ENCODE data around the gene ATP6V1B1.

The ATP6V1B1 gene

GRCh38 chr2:70921839-70922234 lies 13.9 kb upstream of the ATP6V1B1 start:
- DNase-seq = peak in 1 of 42 donors; percentile 1
- intact Hi-C loops (cut with DNase I) = loop anchor here (5.0 kb wide), 1 partner anchor 50 kb away; no protein-coding TSS in a partner anchor

GRCh38 chr2:70922235-70923234 lies 13.2 kb upstream of the ATP6V1B1 start:
- intact Hi-C loops (cut with DNase I) = loop anchor here (5.0 kb wide), 1 partner anchor 50 kb away; no protein-coding TSS in a partner anchor
- peak in 3 of 42 donors; percentile 2 to 24 (median 6) for DNase-seq

GRCh38 chr2:70923378-70924015 lies 12.2 kb upstream of the ATP6V1B1 start:
- intact Hi-C loops (cut with DNase I) = loop anchor here (5.0 kb wide), 1 partner anchor 51 kb away; no protein-coding TSS in a partner anchor
- DNase-seq = peak in 3 of 42 donors; percentile 1 to 25 (median 7)

GRCh38 chr2:70926042-70926441 lies 9.7 kb upstream of the ATP6V1B1 start:
- no peak for DNase-seq
- intact Hi-C loops (cut with DNase I) = no loop called here

GRCh38 chr2:70927138-70927537 lies 8.6 kb upstream of the ATP6V1B1 start:
- peak in 2 of 42 donors; percentile 7 to 11 for DNase-seq
- intact Hi-C loops (cut with DNase I) = no loop called here

- DNase-seq = peak in 3 of 42 donors; percentile 1 to 28 (median 5)
- intact Hi-C loops (cut with DNase I) = no loop called here
Measured at GRCh38 chr2:70927641-70928040, 8.1 kb upstream of the ATP6V1B1 start.

GRCh38 chr2:70928366-70928765 lies 7.3 kb upstream of the ATP6V1B1 start:
- peak in 3 of 42 donors; percentile 2 to 21 (median 6) for DNase-seq
- intact Hi-C loops (cut with DNase I) = no loop called here

GRCh38 chr2:70930371-70931329 lies 5.0 kb upstream of the ATP6V1B1 start:
- DNase-seq = peak in 6 of 42 donors; percentile 3 to 25 (median 12)
- intact Hi-C loops (cut with DNase I) = no loop called here

GRCh38 chr2:70931376-70932000 lies 4.2 kb upstream of the ATP6V1B1 start:
- DNase-seq = peak in 2 of 42 donors; percentile 16 to 23
- intact Hi-C loops (cut with DNase I) = no loop called here

GRCh38 chr2:70932631-70933230 lies 3.0 kb upstream of the ATP6V1B1 start:
- intact Hi-C loops (cut with DNase I) = no loop called here
- DNase-seq = peak in 1 of 42 donors; percentile 19

- DNase-seq = peak in 1 of 42 donors; percentile 8
- intact Hi-C loops (cut with DNase I) = no loop called here
Measured at GRCh38 chr2:70934981-70935380, 719 bp upstream of the ATP6V1B1 start.

GRCh38 chr2:70936165-70936978 lies 672 bp downstream of the ATP6V1B1 start:
- peak in 3 of 42 donors; percentile 9 to 12 (median 11) for DNase-seq
- intact Hi-C loops (cut with DNase I) = no loop called here

GRCh38 chr2:70936979-70937811 lies 1.5 kb downstream of the ATP6V1B1 start:
- intact Hi-C loops (cut with DNase I) = no loop called here
- peak in 3 of 42 donors; percentile 20 to 26 (median 25) for DNase-seq

- peak in 4 of 42 donors; percentile 2 to 20 (median 10) for DNase-seq
- intact Hi-C loops (cut with DNase I) = no loop called here
Measured at GRCh38 chr2:70937866-70938585, 2.3 kb downstream of the ATP6V1B1 start.

GRCh38 chr2:70938586-70938950 lies 2.9 kb downstream of the ATP6V1B1 start:
- DNase-seq = peak in 3 of 42 donors; percentile 6 to 19 (median 16)
- intact Hi-C loops (cut with DNase I) = no loop called here
